T-helper 1 cell treated with Interleukin-12 subunit alpha and Interleukin-12 subunit beta and Interleukin-4 antibody, amounts not matched to agents 30 μg/mL and 1 μg/mL, for 36 hours (primary cell): Measurements from ENCODE around the gene SMNDC1.

Experiments
- H3K27ac Mint-ChIP-seq: one replicate; pipeline ENCODE4 v1.8.0; 2021; ENCODE audit warnings: mild to moderate bottlenecking, mixed read lengths
- H3K27me3 Mint-ChIP-seq: one replicate; pipeline ENCODE4 v1.8.0; 2021; ENCODE audit warnings: low read depth, mixed read lengths
- H3K36me3 Mint-ChIP-seq: one replicate; pipeline ENCODE4 v1.8.0; 2021; ENCODE audit warnings: low read depth, mixed read lengths
- H3K4me1 Mint-ChIP-seq: one replicate; pipeline ENCODE4 v1.8.0; 2021; ENCODE audit warnings: low read depth, mixed read lengths
- H3K4me3 Mint-ChIP-seq: one replicate; pipeline ENCODE4 v1.8.0; 2021; ENCODE audit warnings: mild to moderate bottlenecking, moderate library complexity, mixed read lengths
- H3K9me3 Mint-ChIP-seq: one replicate; pipeline ENCODE4 v1.8.0; 2021; ENCODE audit warnings: mixed read lengths

Gene SMNDC1

GRCh38 chr10:110317866-110318850 lies 13.4 kb upstream of the SMNDC1 start:
- no peaks in the 10 kb centered on the region for H3K27me3 Mint-ChIP-seq
- H3K36me3 Mint-ChIP-seq = peaks cover 10% of the 10 kb centered on the region
- H3K4me3 Mint-ChIP-seq = no peak overlapping the region
- H3K9me3 Mint-ChIP-seq = peaks cover 10% of the 10 kb centered on the region
- no peak overlapping the region for H3K27ac Mint-ChIP-seq
- H3K4me1 Mint-ChIP-seq = peaks cover 27% of the 10 kb centered on the region

GRCh38 chr10:110313674-110314073 lies 9.0 kb upstream of the SMNDC1 start:
- Mint-ChIP-seq H3K27me3 (no peaks in the 10 kb centered on the region), H3K4me1 (peaks cover 33% of the 10 kb centered on the region), H3K27ac (no peak overlapping the region), H3K4me3 (no peak overlapping the region), H3K9me3 (no peaks in the 10 kb centered on the region), H3K36me3 (no peaks in the 10 kb centered on the region)

- Mint-ChIP-seq H3K27me3 (no peaks in the 10 kb centered on the region), H3K36me3 (no peaks in the 10 kb centered on the region), H3K4me3 (no peak overlapping the region), H3K27ac (no peak overlapping the region), H3K9me3 (no peaks in the 10 kb centered on the region), H3K4me1 (peaks cover 28% of the 10 kb centered on the region)
Observed at GRCh38 chr10:110312206-110312605, 7.5 kb upstream of the SMNDC1 start.

GRCh38 chr10:110311357-110311949 lies 6.7 kb upstream of the SMNDC1 start:
- peaks cover 28% of the 10 kb centered on the region for H3K4me1 Mint-ChIP-seq
- H3K4me3 Mint-ChIP-seq = no peak overlapping the region
- H3K27ac Mint-ChIP-seq = no peak overlapping the region
- H3K27me3 Mint-ChIP-seq = no peaks in the 10 kb centered on the region
- H3K36me3 Mint-ChIP-seq = no peaks in the 10 kb centered on the region
- no peaks in the 10 kb centered on the region for H3K9me3 Mint-ChIP-seq

GRCh38 chr10:110310741-110311140 lies 6.0 kb upstream of the SMNDC1 start:
- H3K9me3 Mint-ChIP-seq = no peaks in the 10 kb centered on the region
- H3K27me3 Mint-ChIP-seq = no peaks in the 10 kb centered on the region
- peaks cover 28% of the 10 kb centered on the region for H3K4me1 Mint-ChIP-seq
- no peak overlapping the region for H3K4me3 Mint-ChIP-seq
- H3K36me3 Mint-ChIP-seq = no peaks in the 10 kb centered on the region
- peak overlapping the region; percentile 1 for H3K27ac Mint-ChIP-seq

GRCh38 chr10:110307805-110308204 lies 3.1 kb upstream of the SMNDC1 start:
- H3K9me3 Mint-ChIP-seq = no peaks in the 10 kb centered on the region
- no peaks in the 10 kb centered on the region for H3K27me3 Mint-ChIP-seq
- H3K4me3 Mint-ChIP-seq = no peak overlapping the region
- peaks cover 33% of the 10 kb centered on the region for H3K4me1 Mint-ChIP-seq
- no peak overlapping the region for H3K27ac Mint-ChIP-seq
- peaks cover 9% of the 10 kb centered on the region for H3K36me3 Mint-ChIP-seq

GRCh38 chr10:110306452-110306768 lies 1.7 kb upstream of the SMNDC1 start:
- peak overlapping the region; percentile 62 for H3K27ac Mint-ChIP-seq
- peaks cover 20% of the 10 kb centered on the region for H3K36me3 Mint-ChIP-seq
- H3K27me3 Mint-ChIP-seq = no peaks in the 10 kb centered on the region
- H3K4me3 Mint-ChIP-seq = peak overlapping the region; percentile 54
- H3K9me3 Mint-ChIP-seq = no peaks in the 10 kb centered on the region
- peaks cover 36% of the 10 kb centered on the region for H3K4me1 Mint-ChIP-seq

- Mint-ChIP-seq H3K27me3 (no peaks in the 10 kb centered on the region), H3K27ac (peak overlapping the region; percentile 97), H3K36me3 (peaks cover 21% of the 10 kb centered on the region), H3K4me3 (peak overlapping the region; percentile 96), H3K4me1 (peaks cover 33% of the 10 kb centered on the region), H3K9me3 (no peaks in the 10 kb centered on the region)
Observed at GRCh38 chr10:110305767-110306451, 1.2 kb upstream of the SMNDC1 start.

- Mint-ChIP-seq H3K4me1 (peaks cover 31% of the 10 kb centered on the region), H3K9me3 (no peaks in the 10 kb centered on the region), H3K27me3 (no peaks in the 10 kb centered on the region), H3K4me3 (peak overlapping the region; percentile 96), H3K27ac (peak overlapping the region; percentile 97), H3K36me3 (peaks cover 24% of the 10 kb centered on the region)
Observed at GRCh38 chr10:110304394-110304779, 333 bp downstream of the SMNDC1 start.

GRCh38 chr10:110303681-110304080 lies 1.0 kb downstream of the SMNDC1 start:
- no peaks in the 10 kb centered on the region for H3K9me3 Mint-ChIP-seq
- H3K27ac Mint-ChIP-seq = peak overlapping the region; percentile 73
- peaks cover 34% of the 10 kb centered on the region for H3K4me1 Mint-ChIP-seq
- H3K36me3 Mint-ChIP-seq = peaks cover 27% of the 10 kb centered on the region
- peak overlapping the region; percentile 86 for H3K4me3 Mint-ChIP-seq
- H3K27me3 Mint-ChIP-seq = no peaks in the 10 kb centered on the region

- Mint-ChIP-seq H3K4me1 (peaks cover 45% of the 10 kb centered on the region), H3K4me3 (no peak overlapping the region), H3K27me3 (no peaks in the 10 kb centered on the region), H3K27ac (no peak overlapping the region), H3K36me3 (peaks cover 47% of the 10 kb centered on the region), H3K9me3 (no peaks in the 10 kb centered on the region)
Observed at GRCh38 chr10:110300486-110300986, 4.2 kb downstream of the SMNDC1 start.

GRCh38 chr10:110296966-110297365 lies 7.8 kb downstream of the SMNDC1 start:
- H3K4me1 Mint-ChIP-seq = peaks cover 29% of the 10 kb centered on the region

GRCh38 chr10:110286841-110287240 lies 17.9 kb downstream of the SMNDC1 start:
- Mint-ChIP-seq H3K27me3 (no peaks in the 10 kb centered on the region), H3K4me3 (no peak overlapping the region), H3K4me1 (no peaks in the 10 kb centered on the region), H3K9me3 (no peaks in the 10 kb centered on the region), H3K36me3 (peaks cover 18% of the 10 kb centered on the region), H3K27ac (no peak overlapping the region)

More at GRCh38 chr10:110296966-110297365, 7.8 kb downstream of the SMNDC1 start:
- Mint-ChIP-seq H3K4me3 (no peak overlapping the region), H3K27me3 (no peaks in the 10 kb centered on the region), H3K9me3 (no peaks in the 10 kb centered on the region), H3K36me3 (peaks cover 54% of the 10 kb centered on the region), H3K27ac (no peak overlapping the region)

GRCh38 chr10:110285501-110285900 lies 19.2 kb downstream of the SMNDC1 start:
- Mint-ChIP-seq H3K9me3 (no peaks in the 10 kb centered on the region), H3K4me3 (no peak overlapping the region), H3K36me3 (peaks cover 22% of the 10 kb centered on the region), H3K27ac (no peak overlapping the region), H3K27me3 (no peaks in the 10 kb centered on the region), H3K4me1 (peaks cover 4% of the 10 kb centered on the region)
